ENCODE results near the gene RGS7BP.
"Not testable (repeated sequence)": the region's sequence is repeated elsewhere in the genome, so short reads cannot be mapped to it uniquely, and the experiment has no call there.

- not testable (repeated sequence) for TF ChIP-seq POLR2A, CTCF (IDR thresholded peaks at IDR 0.05)
Measured at GRCh38 chr5:64558641-64559040, 52.8 kb downstream of the RGS7BP start.
